GM18517 (cell line): ENCODE results near the gene MMADHC.

Experiments
- ATAC-seq: cut with Tn5 transposase; IDR thresholded peaks from one replicate; pipeline ENCODE4 v1.9.1; 2021; ENCODE audit warnings: mild to moderate bottlenecking, moderate library complexity; ENCODE audit not compliant: unreplicated experiment

MMADHC gene

GRCh38 chr2:149559341-149560068 lies 28.1 kb downstream of the MMADHC start:
- ATAC-seq = no peak

GRCh38 chr2:149556452-149556851 lies 31.1 kb downstream of the MMADHC start:
- ATAC-seq = no peak

- no peak for ATAC-seq
Measured at GRCh38 chr2:149552830-149553229, 34.7 kb downstream of the MMADHC start.

GRCh38 chr2:149552226-149552625 lies 35.3 kb downstream of the MMADHC start:
- no peak for ATAC-seq

GRCh38 chr2:149544692-149545091 lies 42.9 kb downstream of the MMADHC start:
- no peak for ATAC-seq

GRCh38 chr2:149543845-149544244 lies 43.7 kb downstream of the MMADHC start:
- no peak for ATAC-seq

- ATAC-seq = no peak
Measured at GRCh38 chr2:149540138-149540537, 47.4 kb downstream of the MMADHC start.

- no peak for ATAC-seq
Measured at GRCh38 chr2:149538138-149538833, 49.3 kb downstream of the MMADHC start.

- ATAC-seq = no peak
Measured at GRCh38 chr2:149537092-149537726, 50.4 kb downstream of the MMADHC start.

GRCh38 chr2:149536649-149537048 lies 50.9 kb downstream of the MMADHC start:
- ATAC-seq = no peak

GRCh38 chr2:149534674-149535073 lies 52.9 kb downstream of the MMADHC start:
- ATAC-seq = no peak

- ATAC-seq = no peak
Measured at GRCh38 chr2:149528983-149529382, 58.6 kb downstream of the MMADHC start.

- no peak for ATAC-seq
Measured at GRCh38 chr2:149527998-149528755, 59.4 kb downstream of the MMADHC start.

- no peak for ATAC-seq
Measured at GRCh38 chr2:149526689-149527088, 60.9 kb downstream of the MMADHC start.

GRCh38 chr2:149525323-149525722 lies 62.3 kb downstream of the MMADHC start:
- no peak for ATAC-seq
